KMS-11 (cell line): ENCODE data around the gene KRABD2.

Source experiments
- H2AFZ ChIP-seq: fragments of 200-600 bp; sonication (generic); 2 replicates; pipeline ENCODE4 v1.6.1; 2016; ENCODE audit warnings: antibody characterized with exemption, mixed run types, low read depth
- H3K27ac ChIP-seq: fragments of 200-600 bp; sonication (generic); 2 replicates; pipeline ENCODE4 v1.6.1; 2016; ENCODE audit warnings: mild to moderate bottlenecking, mixed run types
- H3K27me3 ChIP-seq: fragments of 200-600 bp; sonication (generic); 2 replicates; pipeline ENCODE4 v1.6.1; 2017; ENCODE audit warnings: mild to moderate bottlenecking, low read depth, mixed run types, moderate library complexity; ENCODE audit not compliant: insufficient read depth
- H3K36me3 ChIP-seq: fragments of 200-600 bp; sonication (generic); 2 replicates; pipeline ENCODE4 v1.6.1; 2017; ENCODE audit warnings: mild to moderate bottlenecking, mixed run types; ENCODE audit not compliant: insufficient read depth
- H3K4me1 ChIP-seq: fragments of 200-600 bp; sonication (generic); 2 replicates; pipeline ENCODE4 v1.6.1; 2016; ENCODE audit warnings: mild to moderate bottlenecking, low read depth, mixed run types; ENCODE audit not compliant: poor library complexity, severe bottlenecking
- H3K4me2 ChIP-seq: fragments of 200-600 bp; sonication (generic); 2 replicates; pipeline ENCODE4 v1.7.0; 2016; ENCODE audit warnings: mild to moderate bottlenecking, mixed run types
- H3K4me3 ChIP-seq: fragments of 200-600 bp; sonication (generic); IDR thresholded peaks from 2 replicates; pipeline ENCODE4 v1.6.1; 2017; ENCODE audit warnings: low read depth, low read length, mixed read lengths; ENCODE audit not compliant: insufficient read depth
- H3K79me2 ChIP-seq: fragments of 200-600 bp; sonication (generic); 2 replicates; pipeline ENCODE4 v1.6.1; 2016; ENCODE audit warnings: low read depth, mixed run types; ENCODE audit not compliant: insufficient read depth
- H3K9ac ChIP-seq: fragments of 200-600 bp; sonication (generic); 2 replicates; pipeline ENCODE4 v1.6.1; 2016; ENCODE audit warnings: mild to moderate bottlenecking, mixed run types
- H4K20me1 ChIP-seq: fragments of 200-600 bp; sonication (generic); 2 replicates; pipeline ENCODE4 v1.6.1; 2016; ENCODE audit warnings: mild to moderate bottlenecking, mixed run types; ENCODE audit not compliant: insufficient read depth
- CTCF ChIP-seq: fragments of 200-600 bp; sonication (generic); conservative IDR thresholded peaks from 2 replicates; pipeline ENCODE4 v1.6.1; 2017; ENCODE audit warnings: low read depth, mild to moderate bottlenecking, antibody characterized with exemption, low read length, moderate library complexity, mixed read lengths

The KRABD2 gene

GRCh38 chr17:8412089-8412488 is 35.6 kb upstream of the KRABD2 start:
- no peak overlapping the region for H3K4me3 ChIP-seq
- H4K20me1 ChIP-seq, result no peaks in the 10 kb centered on the region
- H3K27ac ChIP-seq, result no peak overlapping the region
- no peak overlapping the region for H3K9ac ChIP-seq
- TF ChIP-seq CTCF, result no peak
- H3K27me3 ChIP-seq, result no peaks in the 10 kb centered on the region
- H3K4me2 ChIP-seq, result no peak overlapping the region
- H3K4me1 ChIP-seq, result no peaks in the 10 kb centered on the region
- H2AFZ ChIP-seq, result no peak overlapping the region
- no peaks in the 10 kb centered on the region for H3K79me2 ChIP-seq
- H3K36me3 ChIP-seq, result no peaks in the 10 kb centered on the region

GRCh38 chr17:8410883-8411238 is 34.4 kb upstream of the KRABD2 start:
- H3K4me2 ChIP-seq, result no peak overlapping the region
- no peak overlapping the region for H3K27ac ChIP-seq
- no peaks in the 10 kb centered on the region for H4K20me1 ChIP-seq
- no peaks in the 10 kb centered on the region for H3K79me2 ChIP-seq
- H2AFZ ChIP-seq, result no peak overlapping the region
- H3K9ac ChIP-seq, result no peak overlapping the region
- TF ChIP-seq CTCF, result no peak
- H3K4me1 ChIP-seq, result no peaks in the 10 kb centered on the region
- H3K36me3 ChIP-seq, result no peaks in the 10 kb centered on the region
- no peaks in the 10 kb centered on the region for H3K27me3 ChIP-seq
- no peak overlapping the region for H3K4me3 ChIP-seq

- H3K79me2 ChIP-seq, result no peaks in the 10 kb centered on the region
- no peaks in the 10 kb centered on the region for H3K27me3 ChIP-seq
- TF ChIP-seq CTCF, result peak; percentile 69
- H3K9ac ChIP-seq, result no peak overlapping the region
- H3K36me3 ChIP-seq, result no peaks in the 10 kb centered on the region
- H2AFZ ChIP-seq, result no peak overlapping the region
- H3K4me1 ChIP-seq, result no peaks in the 10 kb centered on the region
- H3K4me2 ChIP-seq, result no peak overlapping the region
- no peaks in the 10 kb centered on the region for H4K20me1 ChIP-seq
- no peak overlapping the region for H3K4me3 ChIP-seq
- H3K27ac ChIP-seq, result no peak overlapping the region
Measured at GRCh38 chr17:8409966-8410882, 33.7 kb upstream of the KRABD2 start.

GRCh38 chr17:8408371-8408770 is 31.9 kb upstream of the KRABD2 start:
- Histone ChIP-seq H3K4me1 (no peaks in the 10 kb centered on the region), H2AFZ (no peak overlapping the region), H3K4me2 (no peak overlapping the region), H3K27me3 (no peaks in the 10 kb centered on the region), H3K4me3 (no peak overlapping the region), H3K27ac (no peak overlapping the region), H4K20me1 (no peaks in the 10 kb centered on the region), H3K9ac (no peak overlapping the region), H3K36me3 (no peaks in the 10 kb centered on the region), H3K79me2 (no peaks in the 10 kb centered on the region)
- TF ChIP-seq CTCF, result no peak
